ACHN (cell line): ENCODE results near the gene HBB.
"Not testable (repeated sequence)": the region's sequence is repeated elsewhere in the genome, so short reads cannot be mapped to it uniquely, and the experiment has no call there.

Experiments used
- DNase-seq: peaks from one replicate; pipeline ENCODE4 v3.0.0-alpha.2; 2015
- in situ Hi-C: cut with HindIII; loops from 2 replicates; pipeline ENCODE4 v1.10.0; 2017; ENCODE audit warnings: low sequenced_read_pairs, low pct_ligation_motif_present, low pct_unique_long_range_greater_than_20kb

The HBB gene

DNA sequence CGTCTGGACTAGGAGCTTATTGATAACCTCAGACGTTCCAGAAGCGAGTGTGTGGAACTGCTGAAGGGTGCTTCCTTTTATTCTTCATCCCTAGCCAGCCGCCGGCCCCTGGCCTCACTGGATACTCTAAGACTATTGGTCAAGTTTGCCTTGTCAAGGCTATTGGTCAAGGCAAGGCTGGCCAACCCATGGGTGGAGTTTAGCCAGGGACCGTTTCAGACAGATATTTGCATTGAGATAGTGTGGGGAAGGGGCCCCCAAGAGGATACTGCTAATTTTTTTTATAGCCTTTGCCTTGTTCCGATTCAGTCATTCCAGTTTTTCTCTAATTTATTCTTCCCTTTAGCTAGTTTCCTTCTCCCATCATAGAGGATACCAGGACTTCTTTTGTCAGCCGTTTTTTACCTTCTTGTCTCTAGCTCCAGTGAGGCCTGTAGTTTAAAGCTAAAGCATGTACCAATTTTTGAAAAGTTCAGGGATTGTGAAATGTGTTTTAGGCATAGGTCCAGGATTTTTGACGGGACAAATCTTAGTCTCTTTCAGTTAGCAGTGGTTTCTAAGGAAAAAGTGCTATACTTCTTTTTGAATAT, 23.0 kb upstream of the HBB start, which contains the start of gene HBG1:
TSS of gene HBG1 (minus strand) at position 51 of the 590 bp plus-strand sequence. CDS start 53 bp downstream, outside the sequence.
- in situ Hi-C loops, DNase-seq: not testable (repeated sequence)

DNA sequence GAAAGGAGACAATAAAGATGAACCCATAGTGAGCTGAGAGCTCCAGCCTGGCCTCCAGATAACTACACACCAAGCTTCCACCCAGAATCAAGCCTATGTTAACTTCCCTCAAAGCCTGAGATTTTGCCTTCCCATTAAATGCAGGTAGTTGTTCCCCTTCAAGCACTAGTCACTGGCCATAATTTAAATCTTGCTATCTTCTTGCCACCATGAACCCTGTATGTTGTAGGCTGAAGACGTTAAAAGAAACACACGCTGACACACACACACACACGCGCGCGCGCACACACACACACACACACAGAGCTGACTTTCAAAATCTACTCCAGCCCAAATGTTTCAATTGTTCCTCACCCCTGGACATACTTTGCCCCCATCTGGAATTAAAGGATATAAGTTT, 21.6 kb upstream of the HBB start:
- in situ Hi-C loops, DNase-seq: not testable (repeated sequence)

DNA sequence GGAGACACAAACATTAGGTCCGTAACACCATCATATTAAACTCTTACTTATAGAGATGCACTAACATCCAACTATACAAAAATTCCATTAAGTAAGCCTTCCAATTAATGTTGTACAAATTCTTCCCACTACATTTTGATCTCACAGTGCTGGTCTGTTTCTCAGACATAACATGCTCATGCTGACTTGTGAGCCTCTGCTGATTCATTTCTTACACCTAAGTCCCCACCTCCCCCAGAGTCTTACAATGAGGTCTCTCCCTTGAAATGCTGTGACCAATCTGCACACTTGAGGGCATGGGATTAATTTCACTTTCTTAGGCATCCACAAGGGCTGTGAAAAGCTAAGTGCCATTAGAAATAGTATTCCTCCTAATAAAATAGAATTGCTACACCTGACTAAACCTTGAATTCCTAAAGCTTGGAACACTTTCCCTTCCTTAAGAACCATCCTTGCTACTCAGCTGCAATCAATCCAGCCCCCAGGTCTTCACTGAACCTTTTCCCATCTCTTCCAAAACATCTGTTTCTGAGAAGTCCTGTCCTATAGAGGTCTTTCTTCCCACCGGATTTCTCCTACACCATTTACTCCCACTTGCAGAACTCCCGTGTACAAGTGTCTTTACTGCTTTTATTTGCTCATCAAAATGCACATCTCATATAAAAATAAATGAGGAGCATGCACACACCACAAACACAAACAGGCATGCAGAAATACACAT, 20.8 kb upstream of the HBB start:
- no peak for DNase-seq
- in situ Hi-C loops, result no loop called here

DNA sequence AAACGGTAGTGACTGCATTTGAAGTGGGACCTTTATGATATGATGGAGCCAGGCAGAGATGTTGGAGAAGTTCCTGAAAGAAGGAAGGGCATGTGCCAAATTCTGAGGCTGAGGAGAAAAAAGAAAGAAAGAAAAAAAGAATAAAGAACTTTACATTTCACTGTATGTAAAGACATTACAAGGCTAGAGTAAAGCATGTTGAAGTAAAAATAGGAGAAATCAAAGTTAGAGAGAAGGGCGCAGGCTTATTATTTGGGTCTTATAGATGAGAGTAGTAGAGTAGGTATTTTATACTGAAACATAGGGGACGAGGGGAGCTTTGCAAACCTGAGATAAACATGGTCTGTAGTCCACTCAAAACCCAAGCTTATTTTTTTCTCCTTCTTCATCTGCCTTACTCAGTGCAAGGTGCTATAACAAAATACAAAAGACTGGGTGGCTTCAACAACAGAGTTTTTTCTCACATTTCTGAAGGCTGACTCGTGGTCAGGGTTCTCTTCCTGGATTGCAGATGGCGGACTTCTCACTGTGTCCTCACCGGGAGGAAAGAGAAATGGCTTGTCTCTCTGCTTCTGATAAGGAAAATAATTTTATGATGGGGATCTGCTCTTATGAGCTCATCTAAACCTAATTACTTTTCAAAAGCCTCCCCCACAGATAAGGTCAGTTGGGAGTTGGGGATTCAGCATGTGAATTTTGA, 20.1 kb upstream of the HBB start:
- in situ Hi-C loops, result no loop called here
- no peak for DNase-seq

DNA sequence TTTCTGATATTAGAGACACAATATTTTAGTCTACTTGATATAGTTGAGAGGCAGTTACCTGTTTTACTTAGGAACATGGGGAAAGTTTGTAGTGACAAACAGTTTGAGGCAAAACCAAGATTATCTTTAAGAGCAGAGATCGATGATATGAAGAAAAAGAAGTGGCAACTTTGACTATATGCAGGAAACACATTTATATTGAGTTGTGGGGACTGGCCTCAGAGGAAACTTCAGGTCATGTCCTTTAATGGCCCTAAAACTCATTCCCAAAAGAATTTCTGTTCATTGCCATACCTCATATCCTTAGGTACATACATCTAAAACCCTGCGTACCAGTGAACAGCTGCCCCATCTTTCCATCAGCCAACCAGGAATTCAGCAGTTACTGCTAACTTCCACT, 18.3 kb upstream of the HBB start:
- in situ Hi-C loops, result no loop called here
- DNase-seq, result no peak

DNA sequence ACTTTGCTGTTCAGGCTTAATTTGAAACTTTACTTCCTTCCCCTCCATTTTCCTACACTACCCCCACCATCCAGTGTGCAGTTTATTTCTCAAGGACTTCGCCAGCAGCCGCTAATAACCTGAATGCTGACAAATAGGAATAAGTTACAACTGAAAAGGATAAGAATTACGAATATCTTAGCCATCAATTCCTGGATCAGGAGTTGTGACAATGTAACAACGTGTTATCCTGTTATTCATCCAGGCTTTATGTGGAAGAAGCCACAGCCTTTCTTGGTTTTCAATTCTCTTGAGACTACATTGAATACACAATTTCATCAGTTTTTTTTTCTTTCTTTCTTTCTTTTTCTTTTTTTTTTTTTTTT, 16.9 kb upstream of the HBB start:
- in situ Hi-C loops, result no loop called here
- no peak for DNase-seq

DNA sequence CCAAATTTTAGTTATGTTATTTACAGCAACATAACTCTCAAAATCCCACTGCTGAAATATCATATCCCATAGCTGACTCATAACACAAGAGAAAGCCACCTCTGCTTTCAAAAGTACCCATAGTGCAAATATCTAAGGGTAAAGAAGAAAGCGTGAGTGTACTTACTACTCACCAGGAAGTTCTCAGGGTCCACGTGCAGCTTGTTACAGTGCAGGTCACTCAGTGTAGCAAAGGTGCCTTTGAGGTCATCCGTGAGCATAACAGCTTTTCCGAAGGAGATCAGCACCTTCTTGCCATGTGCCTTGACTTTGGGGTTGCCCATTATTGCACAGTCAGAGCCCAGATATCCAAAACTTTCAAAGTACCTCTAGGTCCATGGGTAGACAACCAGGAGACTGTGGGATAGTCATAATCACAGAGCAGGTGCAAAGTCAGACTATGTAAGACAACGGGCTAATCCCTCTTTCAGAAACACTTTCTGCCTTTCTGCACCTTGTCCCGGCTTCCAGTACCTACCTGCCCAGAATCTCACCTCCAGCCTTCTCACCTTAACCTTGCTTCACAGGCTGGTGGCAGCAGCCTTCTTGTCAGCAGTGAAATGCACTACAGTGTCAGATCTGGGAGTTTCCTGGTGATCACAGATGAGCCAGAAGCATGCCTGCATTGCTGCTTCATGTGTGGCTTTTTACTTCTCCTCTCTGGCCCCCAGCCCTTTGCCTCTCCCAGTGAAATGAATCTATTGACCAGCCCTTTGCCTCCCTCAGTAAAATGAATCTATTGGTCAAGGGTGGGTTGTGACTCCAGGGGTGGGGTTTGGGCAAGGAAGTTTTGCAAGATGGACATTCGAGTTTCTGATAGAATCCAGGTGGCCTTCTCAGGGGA, 16.3 kb upstream of the HBB start:
- no peak for DNase-seq
- in situ Hi-C loops, result no loop called here

DNA sequence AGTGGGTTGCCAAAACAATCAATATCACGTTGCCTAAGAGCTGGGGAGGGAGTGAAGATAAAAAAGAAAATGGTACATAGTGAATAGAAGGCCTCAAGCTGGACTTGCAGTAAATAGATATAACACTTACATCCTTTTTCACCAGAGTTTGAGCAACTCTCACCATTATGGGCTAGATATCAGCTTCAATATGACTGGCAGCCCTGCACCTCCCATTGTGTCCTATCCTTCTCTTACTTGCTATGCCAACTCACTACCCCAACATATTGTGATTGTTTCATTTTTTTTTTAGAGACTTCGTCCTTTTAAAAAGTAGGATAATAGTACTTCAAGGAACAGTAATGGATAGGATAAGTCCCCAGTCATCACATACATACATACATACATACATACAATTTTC, 15.3 kb upstream of the HBB start:
- in situ Hi-C loops, result no loop called here

DNA sequence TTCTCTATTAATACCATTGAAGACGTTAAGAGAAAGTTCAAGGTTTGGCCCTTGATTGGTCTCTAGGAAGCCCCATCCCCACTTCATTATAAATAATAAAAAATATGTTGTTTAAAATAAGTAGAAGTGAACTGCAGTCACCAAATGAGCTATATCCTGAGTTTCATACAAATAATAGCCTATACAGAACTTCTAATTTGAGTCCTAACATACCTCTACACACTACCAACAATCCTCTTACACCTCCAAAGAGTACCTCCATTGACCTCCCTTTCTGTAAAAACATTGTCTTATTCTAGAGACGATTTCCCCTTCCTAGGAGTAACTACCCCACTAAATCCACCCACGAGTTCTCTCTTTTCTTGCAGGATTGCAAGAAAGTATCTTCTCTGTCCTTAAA, 14.6 kb upstream of the HBB start:
- in situ Hi-C loops, result no loop called here
- no peak for DNase-seq

More for the DNA sequence above, 15.3 kb upstream of the HBB start:
- DNase-seq, result no peak

DNA sequence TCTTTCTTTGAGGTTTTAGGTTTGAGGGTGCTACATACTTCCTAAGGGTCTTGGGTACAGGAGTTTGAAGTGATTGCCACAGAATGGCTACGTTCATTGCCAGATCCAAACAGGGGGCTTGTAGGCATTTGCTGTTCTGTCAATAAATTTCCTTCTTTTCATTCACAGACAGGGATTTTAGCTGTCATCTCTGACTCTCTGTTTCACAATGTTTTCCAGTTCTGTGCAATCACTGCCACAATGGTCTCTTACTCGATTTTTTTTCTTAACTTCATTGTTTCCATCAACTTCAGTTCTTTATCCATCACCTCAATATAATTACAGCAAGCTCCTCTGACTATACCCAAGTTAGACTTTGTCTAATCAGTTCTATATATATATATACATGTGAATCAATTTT, 13.6 kb upstream of the HBB start:
- in situ Hi-C loops, result no loop called here

DNA sequence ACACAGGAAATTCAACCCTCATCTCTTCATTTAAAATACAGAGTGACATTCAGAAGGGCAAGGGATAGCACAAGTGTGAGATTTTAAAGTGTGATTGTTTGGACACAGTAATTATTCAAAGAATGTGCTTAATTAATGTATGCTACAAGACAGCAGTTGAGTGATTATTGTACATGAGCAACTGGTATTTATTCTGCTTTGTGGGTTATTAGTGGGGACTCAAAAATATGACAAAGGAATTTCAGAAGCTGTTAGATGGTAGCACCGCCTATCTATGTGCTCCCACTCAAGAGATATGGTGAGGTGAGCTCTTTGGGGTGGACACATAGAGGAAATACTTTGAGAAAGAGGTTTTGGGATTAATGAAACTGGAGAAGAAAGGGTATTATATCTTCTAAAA, 13.2 kb upstream of the HBB start:
- in situ Hi-C loops, result no loop called here
- no peak for DNase-seq

More for the DNA sequence above, 13.6 kb upstream of the HBB start:
- DNase-seq, result no peak

DNA sequence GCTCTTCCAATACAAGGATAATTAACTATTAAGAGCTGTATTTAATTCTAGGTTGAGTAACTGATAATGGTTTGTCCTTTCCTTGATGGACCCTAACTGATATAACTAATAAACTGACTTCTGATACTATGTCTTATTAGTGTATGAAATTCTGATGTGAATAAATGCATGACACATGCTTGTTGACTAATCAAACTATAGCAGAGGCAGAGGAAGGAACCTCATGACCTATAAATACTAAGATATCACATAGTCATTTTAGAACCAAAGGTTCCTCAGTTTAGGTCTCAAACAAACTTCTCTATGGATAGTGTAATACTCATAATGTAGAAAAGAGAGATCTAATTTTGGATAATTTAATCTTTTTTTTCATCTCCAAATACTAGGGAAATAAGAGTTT, 12.2 kb upstream of the HBB start:
- no peak for DNase-seq
- in situ Hi-C loops, result no loop called here

DNA sequence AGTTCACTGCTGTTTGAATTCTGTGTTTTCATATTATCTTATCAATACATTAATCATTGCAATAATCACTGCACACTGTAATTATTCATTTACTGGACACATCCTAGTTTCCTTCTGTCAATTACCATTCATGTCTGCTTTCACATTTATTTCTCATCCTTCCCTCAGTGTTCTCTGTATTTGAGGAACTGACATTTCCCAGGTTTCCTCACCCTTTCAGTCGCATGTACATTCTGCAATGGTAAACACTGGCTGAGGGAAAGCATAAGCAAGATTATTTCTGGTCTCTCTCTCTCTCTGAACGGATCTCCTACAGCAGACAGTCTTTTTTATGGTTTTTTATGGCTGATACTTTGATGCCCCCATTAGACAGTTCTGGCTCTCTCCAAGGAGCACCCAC, 11.6 kb upstream of the HBB start:
- in situ Hi-C loops, result no loop called here
- DNase-seq, result no peak

DNA sequence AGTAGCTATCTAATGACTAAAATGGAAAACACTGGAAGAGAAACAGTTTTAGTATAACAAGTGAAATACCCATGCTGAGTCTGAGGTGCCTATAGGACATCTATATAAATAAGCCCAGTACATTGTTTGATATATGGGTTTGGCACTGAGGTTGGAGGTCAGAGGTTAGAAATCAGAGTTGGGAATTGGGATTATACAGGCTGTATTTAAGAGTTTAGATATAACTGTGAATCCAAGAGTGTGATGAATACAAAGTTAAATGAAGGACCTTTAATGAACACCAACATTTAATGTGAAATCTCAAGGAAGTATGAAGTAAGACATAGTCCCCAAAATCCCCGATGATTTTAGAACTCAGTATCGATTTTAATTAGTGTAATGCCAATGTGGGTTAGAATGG, 10.5 kb upstream of the HBB start:
- no peak for DNase-seq
- in situ Hi-C loops, result no loop called here

DNA sequence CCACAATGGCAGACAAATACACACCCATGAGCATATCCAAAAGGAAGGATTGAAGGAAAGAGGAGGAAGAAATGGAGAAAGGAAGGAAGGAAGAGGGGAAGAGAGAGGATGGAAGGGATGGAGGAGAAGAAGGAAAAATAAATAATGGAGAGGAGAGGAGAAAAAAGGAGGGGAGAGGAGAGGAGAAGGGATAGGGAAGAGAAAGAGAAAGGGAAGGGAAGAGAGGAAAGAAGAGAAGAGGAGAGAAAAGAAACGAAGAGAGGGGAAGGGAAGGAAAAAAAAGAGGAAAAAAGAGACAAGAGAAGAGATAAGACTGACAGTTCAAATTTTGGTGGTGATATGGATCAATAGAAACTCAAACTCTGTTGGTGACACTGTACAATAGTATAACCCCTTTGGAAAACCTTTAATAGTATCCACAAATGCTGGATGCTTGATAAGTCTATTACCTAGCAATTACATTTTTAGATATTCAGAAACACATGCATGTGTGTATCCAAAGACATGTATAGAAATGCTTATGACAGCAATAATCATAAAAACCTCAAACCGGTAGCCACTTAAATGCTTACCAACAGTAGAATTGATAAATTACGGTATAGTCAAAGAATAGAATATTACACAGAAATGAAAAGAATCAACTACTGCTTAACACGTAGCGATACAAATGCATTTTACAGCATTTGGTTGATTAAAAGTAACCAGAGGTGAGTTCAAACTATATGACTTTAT, 8.7 kb upstream of the HBB start:
- in situ Hi-C loops, result no loop called here
- no peak for DNase-seq

DNA sequence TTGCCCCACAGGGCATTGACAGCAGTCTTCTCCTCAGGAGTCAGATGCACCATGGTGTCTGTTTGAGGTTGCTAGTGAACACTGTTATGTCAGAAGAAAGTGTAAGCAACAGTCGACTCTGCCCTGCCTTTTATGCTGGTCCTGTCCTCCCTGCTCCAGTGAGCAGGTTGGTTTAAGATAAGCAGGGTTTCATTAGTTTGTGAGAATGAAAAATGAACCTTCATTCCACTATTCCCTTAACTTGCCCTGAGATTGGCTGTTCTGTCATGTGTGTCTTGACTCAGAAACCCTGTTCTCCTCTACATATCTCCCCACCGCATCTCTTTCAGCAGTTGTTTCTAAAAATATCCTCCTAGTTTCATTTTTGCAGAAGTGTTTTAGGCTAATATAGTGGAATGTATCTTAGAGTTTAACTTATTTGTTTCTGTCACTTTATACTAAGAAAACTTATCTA, 7.5 kb upstream of the HBB start, which contains the start of gene HBD:
TSS of gene HBD (minus strand) at position 103 of the 454 bp plus-strand sequence. CDS start at position 53, 50 bp downstream.
- in situ Hi-C loops, result no loop called here
- DNase-seq, result no peak

DNA sequence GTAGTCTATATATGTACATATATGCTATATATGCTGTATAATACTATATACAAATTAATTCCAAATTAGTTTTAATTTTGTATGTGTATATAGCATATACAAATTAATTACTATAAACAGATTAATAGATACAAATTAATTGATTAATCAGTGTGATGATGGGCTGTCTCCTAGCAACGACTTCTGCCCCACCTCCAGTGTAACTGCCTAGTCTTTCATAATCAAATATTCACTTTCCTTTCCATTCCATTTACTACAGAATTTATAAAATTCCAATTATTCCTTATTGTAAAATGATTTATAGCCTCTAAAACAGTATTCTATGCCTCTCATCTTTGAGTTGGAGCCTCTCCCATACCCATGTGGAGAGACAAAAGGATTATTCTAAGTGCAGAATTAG, 6.4 kb upstream of the HBB start:
- no peak for DNase-seq
- in situ Hi-C loops, result no loop called here

DNA sequence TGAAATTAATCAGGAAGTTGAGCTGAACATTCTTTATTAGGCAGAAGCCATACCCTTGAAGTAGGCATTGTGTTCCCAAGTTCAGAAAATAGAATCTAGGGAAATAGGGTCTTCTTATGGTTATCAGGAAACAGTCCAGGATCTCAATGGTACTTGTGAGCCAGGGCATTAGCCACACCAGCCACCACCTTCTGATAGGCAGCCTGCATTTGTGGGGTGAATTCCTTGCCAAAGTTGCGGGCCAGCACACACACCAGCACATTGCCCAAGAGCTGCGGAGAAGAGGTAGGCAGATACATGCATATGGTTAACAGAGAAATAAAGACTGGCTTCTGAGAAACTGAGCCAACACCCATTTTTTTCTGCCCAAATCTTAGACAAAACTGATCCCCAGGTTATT, 6.0 kb upstream of the HBB start:
- DNase-seq, result no peak
- in situ Hi-C loops, result no loop called here
